H1 (cell line): ENCODE results near the gene EPN2. TPM values are rescaled to one million over a fixed set of nuclear protein-coding genes. Genes with fewer than 3 reads are reported as not detected.

Source experiments
- CTCF ChIA-PET: fragments of 300-600 bp; sonication (Branson Sonifier 250); formaldehyde crosslinking; loops from one replicate; lab custom pipeline; 2021; ENCODE audit not compliant: partially characterized antibody; lab: Charles Lee
- POLR2A ChIA-PET: fragments of 300-600 bp; sonication (Branson Sonifier 250); formaldehyde crosslinking; loops from one replicate; lab custom pipeline; 2021; ENCODE audit warnings: inconsistent platforms; ENCODE audit not compliant: partially characterized antibody; lab: Charles Lee
- DNase-seq, 2 experiments: peaks; one replicate each; pipeline versions ENCODE4 v3.0.0 to v3.0.0-alpha.2; 2010 to 2022; ENCODE audit warnings: low spot score in 2 of 2, low read depth in 1 of 2, mixed read lengths in 1 of 2
- FAIRE-seq: peaks from 2 replicates; lab custom pipeline; 2011; peaks lifted over from hg19 to GRCh38; lab: Jason Lieb, UNC
- H2AFZ ChIP-seq: 2 replicates; pipeline ENCODE4 v1.8.1; 2012; ENCODE audit warnings: low read length, inconsistent platforms
- H2AK5ac ChIP-seq: 2 replicates; pipeline ENCODE4 v1.6.1; 2013; ENCODE audit warnings: low read depth, low read length
- H2BK120ac ChIP-seq: replicated peaks from 2 replicates; pipeline ENCODE3; 2013; ENCODE audit warnings: low read depth, low read length, inconsistent platforms
- H2BK12ac ChIP-seq: 2 replicates; pipeline ENCODE4 v1.6.1; 2013; ENCODE audit warnings: low read depth, low read length
- H2BK15ac ChIP-seq: 2 replicates; pipeline ENCODE4 v1.6.1; 2013; ENCODE audit warnings: low read length
- H2BK20ac ChIP-seq: 2 replicates; pipeline ENCODE4 v1.6.1; 2013; ENCODE audit warnings: low read length
- H2BK5ac ChIP-seq: 2 replicates; pipeline ENCODE4 v1.6.1; 2013; ENCODE audit warnings: low read depth, low read length
- H3K14ac ChIP-seq: 2 replicates; pipeline ENCODE4 v1.6.1; 2013; ENCODE audit warnings: inconsistent platforms; ENCODE audit not compliant: insufficient read length
- H3K18ac ChIP-seq: 2 replicates; pipeline ENCODE4 v1.6.1; 2013; ENCODE audit warnings: low read length; ENCODE audit errors: extremely low read depth
- H3K23ac ChIP-seq: 2 replicates; pipeline ENCODE4 v1.6.1; 2013; ENCODE audit warnings: inconsistent platforms; ENCODE audit not compliant: insufficient read length
- H3K23me2 ChIP-seq: 2 replicates; pipeline ENCODE4 v1.6.1; 2013; ENCODE audit warnings: low read depth, low read length
- H3K27ac ChIP-seq: 2 replicates; pipeline ENCODE4 v1.6.1; 2011; ENCODE audit warnings: low read depth, low read length, inconsistent platforms
- H3K27me3 ChIP-seq, 4 experiments: replicated peaks in 1 of 4; 1 replicate in 1 of 4; 2 replicates in 3 of 4; pipeline versions ENCODE4 v1.6.1 to v1.8.1; 2011 to 2013; ENCODE audit warnings: low read length in 3 of 4, mild to moderate bottlenecking in 3 of 4, inconsistent platforms in 2 of 4, mixed read lengths in 2 of 4, moderate library complexity in 1 of 4; ENCODE audit not compliant: control insufficient read depth in 3 of 4, insufficient read depth in 3 of 4; ENCODE audit errors: extremely low read depth in 1 of 4
- H3K36me3 ChIP-seq, 4 experiments: 2 replicates each; pipeline versions ENCODE4 v1.6.1 to v1.8.1; 2011 to 2013; ENCODE audit warnings: mild to moderate bottlenecking in 4 of 4, low read length in 3 of 4, moderate library complexity in 2 of 4, control low read depth in 1 of 4, inconsistent platforms in 1 of 4; ENCODE audit not compliant: insufficient read depth in 4 of 4, control insufficient read depth in 2 of 4
- H3K4ac ChIP-seq: replicated peaks from 2 replicates; pipeline ENCODE3; 2013; ENCODE audit warnings: low read length, low read depth, mixed read lengths, inconsistent platforms; ENCODE audit not compliant: insufficient read length
- H3K4me1 ChIP-seq, 4 experiments: replicated peaks in 1 of 4; 1 replicate in 1 of 4; 2 replicates in 3 of 4; pipeline versions ENCODE4 v1.6.1 to v1.8.1; 2011 to 2013; ENCODE audit warnings: low read length in 3 of 4, inconsistent platforms in 2 of 4, mixed read lengths in 1 of 4; ENCODE audit not compliant: insufficient read depth in 4 of 4, control insufficient read depth in 3 of 4
- H3K4me2 ChIP-seq, 2 experiments: 2 replicates each; pipeline versions ENCODE4 v1.6.1 to v1.8.1; 2011 to 2013; ENCODE audit warnings: low read depth in 2 of 2, low read length in 2 of 2, control low read depth in 1 of 2, inconsistent platforms in 1 of 2, mild to moderate bottlenecking in 1 of 2; ENCODE audit not compliant: insufficient read depth in 1 of 2
- H3K4me3 ChIP-seq, 4 experiments: fragments of 200-600, 300-600 bp in 1 of 4; sonication (generic), shearing (Covaris generic), sonication (Bioruptor Twin) in 1 of 4; 2 replicates each; pipeline versions ENCODE4 v1.5.1 to v1.8.1; 2011 to 2016; ENCODE audit warnings: low read length in 4 of 4, low read depth in 3 of 4, control low read depth in 2 of 4, inconsistent platforms in 2 of 4, mild to moderate bottlenecking in 2 of 4, mixed read lengths in 1 of 4, moderate library complexity in 1 of 4; ENCODE audit not compliant: insufficient read depth in 2 of 4; ENCODE audit errors: extremely low read depth in 1 of 4
- H3K56ac ChIP-seq: replicated peaks from 2 replicates; pipeline ENCODE3; 2013; ENCODE audit warnings: low read depth, mild to moderate bottlenecking, mixed read lengths, low read length, inconsistent platforms; ENCODE audit not compliant: insufficient read length
- H3K79me1 ChIP-seq: 2 replicates; pipeline ENCODE4 v1.6.1; 2013; ENCODE audit warnings: low read depth, low read length, control low read depth
- H3K79me2 ChIP-seq, 2 experiments: 2 replicates each; pipeline versions ENCODE4 v1.6.1 to v1.8.1; 2012 to 2013; ENCODE audit warnings: low read length in 2 of 2, mild to moderate bottlenecking in 2 of 2, inconsistent platforms in 1 of 2; ENCODE audit not compliant: insufficient read depth in 2 of 2, control insufficient read depth in 1 of 2
- H3K9ac ChIP-seq, 4 experiments: replicated peaks in 1 of 4; 1 replicate in 1 of 4; 2 replicates in 3 of 4; pipeline versions ENCODE4 v1.6.1 to v1.8.1; 2011 to 2013; ENCODE audit warnings: low read depth in 3 of 4, low read length in 3 of 4, control low read depth in 2 of 4, mild to moderate bottlenecking in 2 of 4, moderate library complexity in 2 of 4, inconsistent platforms in 1 of 4; ENCODE audit errors: extremely low read depth in 1 of 4
- H3K9me3 ChIP-seq, 2 experiments: 2 replicates each; pipeline versions ENCODE4 v1.6.1 to v1.8.1; 2012 to 2013; ENCODE audit warnings: mild to moderate bottlenecking in 2 of 2, moderate library complexity in 2 of 2, control low read depth in 1 of 2, inconsistent platforms in 1 of 2, low read depth in 1 of 2, low read length in 1 of 2, mixed read lengths in 1 of 2; ENCODE audit not compliant: insufficient read depth in 2 of 2
- H4K20me1 ChIP-seq, 2 experiments: replicated peaks in 1 of 2; 2 replicates each; pipeline versions ENCODE3 to v1.8.1; 2011 to 2013; ENCODE audit warnings: inconsistent platforms in 2 of 2, low read length in 2 of 2, mild to moderate bottlenecking in 1 of 2; ENCODE audit not compliant: insufficient read depth in 2 of 2, control insufficient read depth in 1 of 2
- H4K5ac ChIP-seq: 2 replicates; pipeline ENCODE4 v1.6.1; 2013; ENCODE audit warnings: low read length, low read depth, mixed read lengths, inconsistent platforms; ENCODE audit not compliant: insufficient read length
- H4K8ac ChIP-seq: 2 replicates; pipeline ENCODE4 v1.8.0; 2013; ENCODE audit warnings: mild to moderate bottlenecking, moderate library complexity, low read length, inconsistent platforms; ENCODE audit not compliant: insufficient read depth; ENCODE audit errors: extremely low read depth
- H4K91ac ChIP-seq: replicated peaks from 2 replicates; pipeline ENCODE3; 2013; ENCODE audit warnings: low read length, mixed read lengths, inconsistent platforms; ENCODE audit not compliant: insufficient read length
- JUN ChIP-seq: IDR thresholded peaks from 2 replicates; pipeline ENCODE4 v1.6.1; 2011; ENCODE audit warnings: low read depth, mild to moderate bottlenecking, improper control_type of control experiment, low read length
- RFX5 ChIP-seq: IDR thresholded peaks from 2 replicates; pipeline ENCODE4 v1.6.1; 2011; ENCODE audit warnings: low read depth, low read length, improper control_type of control experiment, borderline replicate concordance
- WGBS, 2 experiments: shearing (Covaris generic) in 1 of 2; methylation state at CpG; one replicate each; pipeline versions ENCODE4 v1.1.6 to v1.1.7; 2013 to 2015; ENCODE audit warnings: low lambda C conversion rate in 2 of 2, mixed read lengths in 2 of 2, inconsistent platforms in 1 of 2, low coverage in 1 of 2, missing lambda C conversion rate in 1 of 2; ENCODE audit not compliant: insufficient replicate concordance in 2 of 2, insufficient coverage in 1 of 2, insufficient read length in 1 of 2; ENCODE audit errors: extremely low coverage in 1 of 2, missing lambda C conversion rate in 1 of 2; 5-methylcytosine and 5-hydroxymethylcytosine counted together
- polyA plus RNA-seq, 7 experiments: library from polyadenylated mRNA; depleted of rRNA in 3 of 7; stranded (reverse) in 5 of 7; unstranded in 2 of 7; fragments of >200 nt in 5 of 7; fragments of 200-250 nt in 2 of 7; gene quantifications; 1 replicate in 5 of 7; 2 replicates in 1 of 7; 4 replicates in 1 of 7; pipeline versions ENCODE4 v1.2.1 to v1.2.3, GENCODE V29; 2011 to 2013; ENCODE audit warnings: missing spikeins in 2 of 7, mixed read lengths in 2 of 7
- total RNA-seq: library from RNA; stranded (reverse); fragmentation: NEBNext Ultra II Directional; extraction: Animal tissue kit (Norgen Biotek cat#: 25700); gene quantifications from 2 replicates; pipeline ENCODE4 v1.2.1, GENCODE V29; 2021

The EPN2 gene
- total and polyA plus RNA-seq, 2 of the 8 experiments (the other 6 are each of a cell fraction or from before 2014, with no cell fraction given), result 28.7 to 55.8 TPM

DNA sequence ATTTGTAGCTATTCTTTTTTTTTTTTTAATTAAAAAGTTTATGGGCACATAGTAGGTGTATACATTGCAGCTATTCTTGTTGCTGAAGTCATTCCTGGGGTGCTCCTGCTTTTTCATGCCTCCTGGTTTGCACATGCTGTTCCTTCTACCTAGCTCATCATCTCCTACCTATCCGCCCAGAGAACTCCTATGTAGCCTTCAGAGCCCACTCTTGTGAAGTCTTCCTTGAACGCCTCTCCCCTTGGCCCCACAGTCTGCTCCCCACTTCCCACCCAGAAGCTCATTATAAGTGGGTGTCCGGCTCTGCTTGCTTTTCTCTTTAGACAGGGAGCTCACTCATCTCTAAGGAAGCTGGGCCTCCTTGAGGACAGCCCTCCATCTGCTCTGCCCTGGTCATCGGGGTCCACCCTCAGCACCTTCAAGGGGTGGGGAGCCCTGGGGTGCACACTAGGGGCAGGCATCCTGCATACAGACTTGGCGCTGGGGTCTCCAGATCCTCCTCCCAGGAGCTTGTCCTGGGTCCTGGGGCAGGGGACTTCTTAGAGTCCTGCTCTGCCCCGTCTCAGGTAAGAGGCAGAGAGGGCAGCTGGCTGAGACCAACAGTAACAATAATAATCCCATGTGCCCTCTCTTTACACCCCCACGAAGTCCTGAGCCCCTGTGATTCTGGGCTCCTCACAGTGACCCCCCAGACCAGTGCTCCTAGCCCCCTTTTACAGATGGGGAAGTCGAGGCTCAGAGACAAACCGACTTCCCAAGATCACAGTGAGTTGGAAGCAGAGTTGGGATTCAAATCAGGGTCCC, 128.9 kb downstream of the EPN2 start:
- Histone ChIP-seq H3K79me2 (no peaks in the 10 kb centered on the region), H3K4me3 (no peak overlapping the region), H2BK12ac (no peak overlapping the region), H2BK20ac (no peak overlapping the region), H2AK5ac (no peak overlapping the region), H4K91ac (no peak overlapping the region), H4K20me1 (no peaks in the 10 kb centered on the region), H3K4me1 (peaks cover 0 to 9% (median 3%) of the 10 kb centered on the region in 4 experiments; a peak in 4 of 7 replicates), H3K9me3 (no peaks in the 10 kb centered on the region), H2BK15ac (no peak overlapping the region), H3K23me2 (peaks cover 6% of the 10 kb centered on the region; the same call in 1 of the 2 replicates), H3K79me1 (no peaks in the 10 kb centered on the region), H2BK120ac (no peak overlapping the region), H3K23ac (no peak overlapping the region), H3K56ac (no peak overlapping the region), H2BK5ac (no peak overlapping the region), H3K4ac (no peak overlapping the region), H4K8ac (no peak overlapping the region), H3K14ac (no peak overlapping the region), H3K9ac (no peak overlapping the region), H2AFZ (no peak overlapping the region), H4K5ac (no peak overlapping the region), H3K18ac (no peak overlapping the region), H3K36me3 (no peaks in the 10 kb centered on the region), H3K27ac (no peak overlapping the region), H3K4me2 (no peak overlapping the region), H3K27me3 (no peaks in the 10 kb centered on the region; a peak in 1 of 7 replicates)
- no peak for DNase-seq
- TF ChIP-seq RFX5, result no peak
- TF ChIP-seq JUN, result no peak
- ChIA-PET CTCF (interaction anchor here (0.6 to 6.7 kb wide), 16 partner anchors 8 to 400 kb away, joined by 3 to 66 read pairs (median 6); partner anchors contain the start of gene MAPK7), POLR2A (interaction anchor here (0.7 to 6.2 kb wide), 6 partner anchors 10 to 101 kb away, joined by 3 to 32 read pairs (median 4); partner anchors contain the start of genes MAPK7 and MFAP4)
- no peak for FAIRE-seq
- WGBS, 2 experiments, result 82% methylated on average over 9 of the region's 9 CpGs; no CpG with 5 or more reads in 1 of the 2 experiments
